Tibial nerve (tissue), 4 donors: ENCODE data around the gene CTU2. TPM values are rescaled to one million over a fixed set of nuclear protein-coding genes. Genes with fewer than 3 reads are reported as not detected.
A peak's percentile ranks its signal among the peaks of the same experiment; 100 is the strongest.

Source experiments
- DNase-seq, 2 donors: peaks; one replicate each; pipeline ENCODE4 v3.0.0-alpha.2; 2019; ENCODE audit warnings: low spot score in 2 of 2
- H3K27ac ChIP-seq, 4 donors: fragments of 200-600 bp; sonication (generic) in 3 of 4; one replicate each; pipeline ENCODE4 v1.5.1; 2017 to 2019; ENCODE audit warnings: mild to moderate bottlenecking in 1 of 4
- H3K27me3 ChIP-seq, 2 donors: fragments of 200-600 bp; sonication (generic) in 1 of 2; one replicate each; pipeline versions ENCODE4 v1.5.1 to v1.6.0; 2017 to 2019
- H3K36me3 ChIP-seq, 3 donors: fragments of 200-600 bp; sonication (generic); one replicate each; pipeline ENCODE4 v1.5.1; 2018 to 2019
- H3K4me1 ChIP-seq, 4 donors: fragments of 200-600 bp; sonication (generic) in 3 of 4; one replicate each; pipeline ENCODE4 v1.5.1; 2017 to 2019
- H3K4me3 ChIP-seq, 4 donors: fragments of 200-600 bp; sonication (generic) in 3 of 4; one replicate each; pipeline ENCODE4 v1.5.1; 2017 to 2019; ENCODE audit warnings: mild to moderate bottlenecking in 1 of 4, moderate library complexity in 1 of 4
- H3K9me3 ChIP-seq, 4 donors: fragments of 200-600 bp; sonication (generic) in 3 of 4; one replicate each; pipeline ENCODE4 v1.5.1; 2017 to 2019
- CTCF ChIP-seq, 5 experiments: fragments of 200-600 bp in 3 of 5; fragments of 450-650 bp in 2 of 5; sonication (generic) in 3 of 5; IDR thresholded peaks; one replicate each; pipeline ENCODE4 v1.5.1; 2016 to 2019; ENCODE audit warnings: antibody characterized with exemption in 5 of 5, mild to moderate bottlenecking in 3 of 5, moderate library complexity in 2 of 5
- EP300 ChIP-seq, 2 donors: sonication (generic); formaldehyde crosslinking; IDR thresholded peaks; one replicate each; pipeline ENCODE4 v1.6.1; 2017; ENCODE audit warnings: antibody characterized with exemption in 2 of 2, mild to moderate bottlenecking in 1 of 2
- POLR2A ChIP-seq, 2 donors: fragments of 450-650 bp; IDR thresholded peaks; one replicate each; pipeline ENCODE4 v1.6.1; 2017; ENCODE audit warnings: antibody characterized with exemption in 2 of 2, mild to moderate bottlenecking in 2 of 2, moderate library complexity in 2 of 2
- WGBS, 2 donors: methylation state at CpG; one replicate each; pipeline ENCODE4 v1.1.5; 2018; 5-methylcytosine and 5-hydroxymethylcytosine counted together
- total RNA-seq, 4 donors: library from RNA; depleted of rRNA; stranded (reverse); fragments of >200 nt; gene quantifications; one replicate each; pipeline ENCODE4 v1.1.0, GENCODE V29; 2016

Gene CTU2
- total RNA-seq, 4 donors from 2014 or later: 12.3 to 22.5 (median 12.5) TPM

GRCh38 chr16:88760424-88761142, 54.3 kb downstream of the CTU2 start:
- H3K27me3 ChIP-seq: no peaks in the 10 kb centered on the region
- no peak for TF ChIP-seq CTCF (IDR thresholded peaks at IDR 0.05)
- no peak for TF ChIP-seq POLR2A (IDR thresholded peaks at IDR 0.05)
- no peak for TF ChIP-seq EP300 (IDR thresholded peaks at IDR 0.05)
- no peak overlapping the region for H3K4me3 ChIP-seq
- peaks cover 0 to 22% (median 0%) of the 10 kb centered on the region in 3 donors for H3K36me3 ChIP-seq
- peaks cover 0 to 56% (median 9%) of the 10 kb centered on the region in 4 donors for H3K4me1 ChIP-seq
- 76 to 79% methylated on average over 11 to 20 of the region's 24 CpGs for WGBS, 2 donors
- H3K9me3 ChIP-seq: peaks cover 0 to 8% (median 0%) of the 10 kb centered on the region in 4 donors
- H3K27ac ChIP-seq: peak overlapping the region in 1 of 4 donors; percentile 65
- DNase-seq: no peak

- Histone ChIP-seq H3K27ac (no peak overlapping the region), H3K9me3 (peaks cover 0 to 8% (median 0%) of the 10 kb centered on the region in 4 donors), H3K4me1 (peaks cover 0 to 57% (median 9%) of the 10 kb centered on the region in 4 donors), H3K27me3 (no peaks in the 10 kb centered on the region), H3K4me3 (no peak overlapping the region), H3K36me3 (peaks cover 0 to 26% (median 0%) of the 10 kb centered on the region in 3 donors)
- WGBS, 2 donors: 91% methylated on average over 7 to 10 of the region's 11 CpGs
- DNase-seq: no peak
- TF ChIP-seq POLR2A (IDR thresholded peaks at IDR 0.05) (no peak), EP300 (IDR thresholded peaks at IDR 0.05) (no peak), CTCF (IDR thresholded peaks at IDR 0.05) (no peak)
Measured at GRCh38 chr16:88761143-88761534, 54.8 kb downstream of the CTU2 start.

- Histone ChIP-seq H3K4me1 (peaks cover 0 to 64% (median 9%) of the 10 kb centered on the region in 4 donors), H3K27me3 (no peaks in the 10 kb centered on the region), H3K9me3 (peaks cover 0 to 8% (median 0%) of the 10 kb centered on the region in 4 donors), H3K27ac (peak overlapping the region in 1 of 4 donors; percentile 5), H3K4me3 (no peak overlapping the region), H3K36me3 (peaks cover 0 to 29% (median 0%) of the 10 kb centered on the region in 3 donors)
- no peak for TF ChIP-seq CTCF (IDR thresholded peaks at IDR 0.05)
- no peak for TF ChIP-seq POLR2A (IDR thresholded peaks at IDR 0.05)
- TF ChIP-seq EP300 (IDR thresholded peaks at IDR 0.05): no peak
- WGBS, 2 donors: 61 to 98% methylated on average over 5 to 6 of the region's 10 CpGs
- no peak for DNase-seq
Measured at GRCh38 chr16:88761830-88762229, 55.5 kb downstream of the CTU2 start.

GRCh38 chr16:88762258-88762870, 56.1 kb downstream of the CTU2 start:
- Histone ChIP-seq H3K4me3 (no peak overlapping the region), H3K9me3 (peaks cover 0 to 8% (median 0%) of the 10 kb centered on the region in 4 donors), H3K27ac (peak overlapping the region in 1 of 4 donors; percentile 5), H3K36me3 (peaks cover 0 to 29% (median 0%) of the 10 kb centered on the region in 3 donors), H3K4me1 (peaks cover 0 to 70% (median 12%) of the 10 kb centered on the region in 4 donors), H3K27me3 (no peaks in the 10 kb centered on the region)
- WGBS, 2 donors: 64 to 66% methylated on average over 9 to 11 of the region's 16 CpGs
- DNase-seq: no peak
- TF ChIP-seq CTCF (IDR thresholded peaks at IDR 0.05) (no peak), POLR2A (IDR thresholded peaks at IDR 0.05) (no peak), EP300 (IDR thresholded peaks at IDR 0.05) (no peak)

- Histone ChIP-seq H3K4me1 (peaks cover 0 to 75% (median 18%) of the 10 kb centered on the region in 4 donors), H3K9me3 (peaks cover 0 to 8% (median 0%) of the 10 kb centered on the region in 4 donors), H3K36me3 (peaks cover 0 to 29% (median 0%) of the 10 kb centered on the region in 3 donors), H3K27ac (peak overlapping the region in 2 of 4 donors; percentile 9 to 27), H3K27me3 (no peaks in the 10 kb centered on the region), H3K4me3 (no peak overlapping the region)
- no peak for TF ChIP-seq POLR2A (IDR thresholded peaks at IDR 0.05)
- TF ChIP-seq EP300 (IDR thresholded peaks at IDR 0.05): no peak
- TF ChIP-seq CTCF (IDR thresholded peaks at IDR 0.05): no peak
- DNase-seq: no peak
- WGBS, 2 donors: 82 to 89% methylated on average over 6 to 7 of the region's 10 CpGs
Measured at GRCh38 chr16:88762941-88763340, 56.6 kb downstream of the CTU2 start.
